Activated CD8-positive, alpha-beta T cell treated with anti-CD3 and anti-CD28 coated beads for 36 hours (primary cell): ENCODE measurements around the gene SYT5. TPM values are rescaled to one million over a fixed set of nuclear protein-coding genes. Genes with fewer than 3 reads are reported as not detected.

ENCODE experiments used
- ATAC-seq: fragments of 200-7000 bp; cut with Tn5 transposase; one replicate; pipeline ENCODE4 v1.10.0; 2021; ENCODE audit warnings: mild to moderate bottlenecking, moderate library complexity
- CTCF ChIA-PET: fragments of 350-600 bp; sonication (Branson Sonifier 250); formaldehyde crosslinking; loops from one replicate; lab custom pipeline; 2021; ENCODE audit warnings: antibody characterized with exemption; lab: Charles Lee
- POLR2A ChIA-PET: fragments of 350-600 bp; sonication (Branson Sonifier 250); formaldehyde crosslinking; loops from one replicate; lab custom pipeline; 2021; ENCODE audit warnings: antibody characterized with exemption; lab: Charles Lee
- DNase-seq: peaks from one replicate; pipeline ENCODE4 v3.0.0-alpha.2; 2020
- H3K27ac Mint-ChIP-seq: one replicate; pipeline ENCODE4 v1.8.0; 2021; ENCODE audit warnings: mild to moderate bottlenecking, mixed read lengths
- H3K27me3 Mint-ChIP-seq: one replicate; pipeline ENCODE4 v1.8.0; 2021; ENCODE audit warnings: mixed read lengths
- H3K36me3 Mint-ChIP-seq: one replicate; pipeline ENCODE4 v1.8.0; 2021; ENCODE audit warnings: low read depth, mixed read lengths
- H3K4me1 Mint-ChIP-seq: one replicate; pipeline ENCODE4 v1.8.0; 2021; ENCODE audit warnings: low read depth, mixed read lengths
- H3K4me3 Mint-ChIP-seq: one replicate; pipeline ENCODE4 v1.8.0; 2021; ENCODE audit warnings: mild to moderate bottlenecking, moderate library complexity, mixed read lengths
- H3K9me3 Mint-ChIP-seq: one replicate; pipeline ENCODE4 v1.8.0; 2021; ENCODE audit warnings: mixed read lengths
- CTCF ChIP-seq: fragments of 200-600 bp; IDR thresholded peaks from one replicate; pipeline ENCODE4 v1.8.0; 2022; ENCODE audit warnings: antibody characterized with exemption, mild to moderate bottlenecking
- intact Hi-C: fragments of 100-400 bp; cut with micrococcal nuclease; formaldehyde crosslinking; loops from one replicate; pipeline ENCODE4 v1.10.0; 2022
- total RNA-seq, 2 experiments: library from RNA; stranded (reverse); gene quantifications; one replicate each; pipeline ENCODE4 v1.2.3, GENCODE V29; 2021

Gene SYT5
- total RNA-seq, 2 experiments from 2014 or later: not detected

- H3K27me3 Mint-ChIP-seq: peaks cover 25% of the 10 kb centered on the region
- CTCF ChIA-PET: no interaction called here
- DNase-seq: no peak
- POLR2A ChIA-PET: interaction anchor here (1.1 kb wide), 1 partner anchor 38 kb away, joined by 3 read pairs; no protein-coding TSS in a partner anchor
- ATAC-seq: no peak
- H3K36me3 Mint-ChIP-seq: peaks cover 3% of the 10 kb centered on the region
- peaks cover 15% of the 10 kb centered on the region for H3K4me1 Mint-ChIP-seq
- H3K9me3 Mint-ChIP-seq: peaks cover 8% of the 10 kb centered on the region
- H3K27ac Mint-ChIP-seq: no peak overlapping the region
- no peak overlapping the region for H3K4me3 Mint-ChIP-seq
- intact Hi-C loops: no loop called here
- no peak for TF ChIP-seq CTCF
Observed at GRCh38 chr19:55213547-55213946, 33.5 kb upstream of the SYT5 start.

- H3K9me3 Mint-ChIP-seq: peaks cover 8% of the 10 kb centered on the region
- H3K4me3 Mint-ChIP-seq: no peak overlapping the region
- intact Hi-C loops: no loop called here
- CTCF ChIA-PET: no interaction called here
- peaks cover 25% of the 10 kb centered on the region for H3K27me3 Mint-ChIP-seq
- peak; percentile 51 for TF ChIP-seq CTCF
- peaks cover 11% of the 10 kb centered on the region for H3K4me1 Mint-ChIP-seq
- H3K27ac Mint-ChIP-seq: no peak overlapping the region
- ATAC-seq (peak; percentile 27), DNase-seq (peak; percentile 76)
- POLR2A ChIA-PET: no interaction called here
- H3K36me3 Mint-ChIP-seq: peaks cover 3% of the 10 kb centered on the region
Observed at GRCh38 chr19:55212447-55212846, 32.4 kb upstream of the SYT5 start.

- Mint-ChIP-seq H3K4me1 (peaks cover 3% of the 10 kb centered on the region), H3K27ac (no peak overlapping the region), H3K4me3 (no peak overlapping the region), H3K36me3 (peaks cover 3% of the 10 kb centered on the region), H3K9me3 (peaks cover 8% of the 10 kb centered on the region), H3K27me3 (peaks cover 29% of the 10 kb centered on the region)
- CTCF ChIA-PET: interaction anchor here (0.6 kb wide), 1 partner anchor 280 kb away, joined by 3 read pairs; no protein-coding TSS in a partner anchor
- ATAC-seq (no peak), DNase-seq (no peak)
- POLR2A ChIA-PET: interaction anchor here (0.6 to 1.3 kb wide), 2 partner anchors 10 to 235 kb away, joined by 4 read pairs; no protein-coding TSS in a partner anchor
- no peak for TF ChIP-seq CTCF
- intact Hi-C loops: no loop called here
Observed at GRCh38 chr19:55209693-55210472, 29.8 kb upstream of the SYT5 start.

GRCh38 chr19:55208880-55209692 lies 29.0 kb upstream of the SYT5 start, which contains the start of gene PTPRH:
Gene PTPRH (minus strand): TSS chr19:55209501. CDS start chr19:55209433, 68 bp downstream.
- intact Hi-C loops: no loop called here
- H3K4me1 Mint-ChIP-seq: peaks cover 3% of the 10 kb centered on the region
- peaks cover 3% of the 10 kb centered on the region for H3K36me3 Mint-ChIP-seq
- DNase-seq: no peak
- ATAC-seq: no peak
- no peak within 1 kb of the TSS for H3K4me3 Mint-ChIP-seq
- peaks cover 30% of the 10 kb centered on the region for H3K27me3 Mint-ChIP-seq
- H3K27ac Mint-ChIP-seq: no peak within 1 kb of the TSS
- ChIA-PET POLR2A (no interaction called here), CTCF (no interaction called here)
- no peak for TF ChIP-seq CTCF
- H3K9me3 Mint-ChIP-seq: peaks cover 5% of the 10 kb centered on the region
